Embryonic facial prominence (tissue), 1 donor: ENCODE data around the gene CCSAP.
"Not testable (repeated sequence)": the region's sequence is repeated elsewhere in the genome, so short reads cannot be mapped to it uniquely, and the experiment has no call there.

Experiments used
- DNase-seq: peaks from one replicate; pipeline ENCODE4 v3.0.0-alpha.2; 2016; ENCODE audit errors: extremely low spot score

CCSAP gene

GRCh38 chr1:229325853-229326487, 16.9 kb downstream of the CCSAP start:
- no peak for DNase-seq

GRCh38 chr1:229325401-229325800, 17.4 kb downstream of the CCSAP start:
- no peak for DNase-seq

- DNase-seq = no peak
These were observed 18.8 kb downstream of the CCSAP start for GRCh38 chr1:229323885-229324553.

GRCh38 chr1:229323201-229323600, 19.6 kb downstream of the CCSAP start:
- no peak for DNase-seq

- no peak for DNase-seq
These were observed 23.4 kb downstream of the CCSAP start for GRCh38 chr1:229319487-229319886.

GRCh38 chr1:229318056-229318455, 24.8 kb downstream of the CCSAP start:
- no peak for DNase-seq

- no peak for DNase-seq
These were observed 26.7 kb downstream of the CCSAP start for GRCh38 chr1:229316166-229316565.

- no peak for DNase-seq
These were observed 32.0 kb downstream of the CCSAP start for GRCh38 chr1:229310833-229311232.

- no peak for DNase-seq
These were observed 33.2 kb downstream of the CCSAP start for GRCh38 chr1:229309684-229310083.

- no peak for DNase-seq
These were observed 33.8 kb downstream of the CCSAP start for GRCh38 chr1:229309074-229309473.

- DNase-seq = no peak
These were observed 37.5 kb downstream of the CCSAP start for GRCh38 chr1:229305392-229305791.

- DNase-seq = no peak
These were observed 39.0 kb downstream of the CCSAP start for GRCh38 chr1:229303855-229304254.

GRCh38 chr1:229302740-229303139, 40.1 kb downstream of the CCSAP start:
- no peak for DNase-seq

GRCh38 chr1:229300099-229300757, 42.6 kb downstream of the CCSAP start:
- DNase-seq = no peak

GRCh38 chr1:229298887-229299503, 43.9 kb downstream of the CCSAP start:
- DNase-seq = no peak

GRCh38 chr1:229298420-229298819, 44.4 kb downstream of the CCSAP start:
- no peak for DNase-seq

- DNase-seq = no peak
These were observed 45.1 kb downstream of the CCSAP start for GRCh38 chr1:229297746-229298145.

GRCh38 chr1:229296541-229296941, 46.3 kb downstream of the CCSAP start:
- DNase-seq = no peak

GRCh38 chr1:229295745-229296144, 47.1 kb downstream of the CCSAP start:
- DNase-seq = no peak

GRCh38 chr1:229293528-229294204, 49.2 kb downstream of the CCSAP start:
- no peak for DNase-seq

GRCh38 chr1:229291686-229292085, 51.2 kb downstream of the CCSAP start:
- not testable (repeated sequence) for DNase-seq

- no peak for DNase-seq
These were observed 54.3 kb downstream of the CCSAP start for GRCh38 chr1:229288516-229288915.
